ENCODE results near the gene PCBP3.
A peak's percentile ranks its signal among the peaks of the same experiment; 100 is the strongest.
"Not testable (repeated sequence)": the region's sequence is repeated elsewhere in the genome, so short reads cannot be mapped to it uniquely, and the experiment has no call there.

The PCBP3 gene

DNA sequence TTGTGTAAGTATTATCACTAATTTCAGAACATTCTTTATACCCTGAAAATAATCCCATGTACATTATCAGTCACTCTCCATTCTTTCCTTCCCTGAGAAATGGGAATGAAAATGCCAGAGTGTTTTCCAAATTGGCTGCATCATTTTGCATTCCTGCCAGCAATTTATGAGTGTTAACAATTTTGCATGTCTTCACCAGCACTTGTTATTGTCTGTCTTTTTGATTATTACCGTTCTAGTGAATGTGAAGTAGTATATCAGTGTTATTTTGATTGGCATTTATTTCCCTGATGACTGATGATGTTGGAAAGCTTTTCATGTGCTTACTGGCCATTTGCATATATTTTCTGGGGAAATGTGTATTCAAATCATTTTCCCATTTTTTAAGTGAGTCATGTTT is 71.9 kb downstream of the PCBP3 start:
- DNase-seq (ENCODE audit: low read depth in 2 of 2) = no peak
- TF ChIP-seq, protein P1, sequence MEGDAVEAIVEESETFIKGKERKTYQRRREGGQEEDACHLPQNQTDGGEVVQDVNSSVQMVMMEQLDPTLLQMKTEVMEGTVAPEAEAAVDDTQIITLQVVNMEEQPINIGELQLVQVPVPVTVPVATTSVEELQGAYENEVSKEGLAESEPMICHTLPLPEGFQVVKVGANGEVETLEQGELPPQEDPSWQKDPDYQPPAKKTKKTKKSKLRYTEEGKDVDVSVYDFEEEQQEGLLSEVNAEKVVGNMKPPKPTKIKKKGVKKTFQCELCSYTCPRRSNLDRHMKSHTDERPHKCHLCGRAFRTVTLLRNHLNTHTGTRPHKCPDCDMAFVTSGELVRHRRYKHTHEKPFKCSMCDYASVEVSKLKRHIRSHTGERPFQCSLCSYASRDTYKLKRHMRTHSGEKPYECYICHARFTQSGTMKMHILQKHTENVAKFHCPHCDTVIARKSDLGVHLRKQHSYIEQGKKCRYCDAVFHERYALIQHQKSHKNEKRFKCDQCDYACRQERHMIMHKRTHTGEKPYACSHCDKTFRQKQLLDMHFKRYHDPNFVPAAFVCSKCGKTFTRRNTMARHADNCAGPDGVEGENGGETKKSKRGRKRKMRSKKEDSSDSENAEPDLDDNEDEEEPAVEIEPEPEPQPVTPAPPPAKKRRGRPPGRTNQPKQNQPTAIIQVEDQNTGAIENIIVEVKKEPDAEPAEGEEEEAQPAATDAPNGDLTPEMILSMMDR (IDR thresholded peaks at IDR 0.05; ENCODE audit: low read depth, low read length) = no peak
- H3K4me3 ChIP-seq (replicated peaks in 1 of 2; ENCODE audit: low read depth in 2 of 2, low read length in 2 of 2) = no peak overlapping the region

DNA sequence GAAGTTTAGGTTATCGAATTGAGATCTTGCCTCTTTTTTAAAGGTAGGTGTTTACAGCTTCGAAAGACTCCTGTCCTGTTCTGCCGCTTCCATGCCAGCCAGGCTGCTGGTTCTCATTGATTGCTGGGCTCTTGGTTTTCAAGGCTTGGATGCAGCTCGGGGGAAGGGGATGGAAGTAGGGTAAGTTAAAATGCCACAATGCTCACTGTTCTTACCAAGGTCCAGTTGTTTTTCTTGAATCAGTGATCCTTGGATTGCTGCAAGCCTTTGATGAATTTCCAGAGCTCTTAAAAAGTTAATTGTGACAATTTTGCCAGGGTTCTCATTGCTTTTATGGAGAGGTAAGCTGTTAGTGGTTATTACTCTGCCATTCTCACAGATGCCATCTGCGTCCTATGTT is 74.9 kb downstream of the PCBP3 start:
- TF ChIP-seq, protein P1 (IDR thresholded peaks at IDR 0.05; ENCODE audit: low read depth, low read length) = no peak
- H3K4me3 ChIP-seq (replicated peaks in 1 of 2; ENCODE audit: low read depth in 2 of 2, low read length in 2 of 2) = no peak overlapping the region
- DNase-seq (ENCODE audit: low read depth in 2 of 2) = no peak

DNA sequence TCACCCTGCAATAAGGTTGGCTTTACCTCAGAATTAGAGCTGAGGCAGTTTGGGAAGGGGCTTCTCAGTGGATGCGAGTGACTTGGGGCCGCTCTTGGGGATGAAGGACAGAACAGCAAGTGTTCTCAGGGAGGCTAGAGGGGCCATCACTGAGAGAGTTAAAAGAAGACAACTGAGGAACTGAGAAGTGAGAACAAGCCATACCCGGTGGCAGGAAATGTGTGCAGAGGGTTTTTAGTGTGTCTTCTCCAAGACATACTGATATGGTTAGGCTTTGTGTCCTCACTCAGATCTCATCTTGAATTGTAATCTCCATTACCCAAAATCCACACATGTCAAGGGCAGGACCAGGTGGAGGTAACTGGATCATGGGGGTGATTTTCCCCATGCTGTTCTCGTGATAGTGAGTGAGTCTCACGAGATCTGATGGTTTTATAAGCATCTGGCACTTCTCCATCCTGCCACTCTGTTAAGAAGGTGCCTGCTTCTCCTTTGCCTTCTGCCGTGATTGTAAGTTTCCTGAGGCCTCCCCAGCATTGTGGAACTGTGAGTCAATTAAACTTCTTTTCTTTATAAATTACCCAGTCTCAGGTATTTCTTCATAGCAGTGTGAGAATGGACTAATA is 75.8 kb downstream of the PCBP3 start:
- no peak for DNase-seq (ENCODE audit: low read depth in 2 of 2)
- TF ChIP-seq, protein P1 (IDR thresholded peaks at IDR 0.05; ENCODE audit: low read depth, low read length) = no peak
- no peak overlapping the region for H3K4me3 ChIP-seq (replicated peaks in 1 of 2; ENCODE audit: low read depth in 2 of 2, low read length in 2 of 2)

DNA sequence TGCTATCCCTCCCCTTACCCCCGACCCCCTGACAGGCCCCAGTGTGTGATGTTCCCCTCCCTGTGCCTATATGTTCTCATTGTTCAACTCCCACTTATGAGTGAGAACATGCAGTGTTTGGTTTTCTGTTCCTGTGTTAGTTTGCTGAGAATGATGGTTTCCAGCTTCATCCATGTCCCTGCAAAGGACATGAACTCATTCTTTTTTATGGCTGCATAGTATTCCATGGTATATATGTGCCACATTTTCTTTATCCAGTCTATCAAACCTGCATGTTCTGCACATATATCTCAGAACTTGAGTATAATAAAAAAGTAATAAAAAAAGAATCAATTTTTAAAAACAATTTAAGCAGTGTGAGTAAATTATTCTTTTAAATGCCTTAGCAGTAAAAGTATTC is 76.7 kb downstream of the PCBP3 start:
- DNase-seq (ENCODE audit: low read depth in 2 of 2); H3K4me3 ChIP-seq (replicated peaks in 1 of 2; ENCODE audit: low read depth in 2 of 2, low read length in 2 of 2): not testable (repeated sequence)

DNA sequence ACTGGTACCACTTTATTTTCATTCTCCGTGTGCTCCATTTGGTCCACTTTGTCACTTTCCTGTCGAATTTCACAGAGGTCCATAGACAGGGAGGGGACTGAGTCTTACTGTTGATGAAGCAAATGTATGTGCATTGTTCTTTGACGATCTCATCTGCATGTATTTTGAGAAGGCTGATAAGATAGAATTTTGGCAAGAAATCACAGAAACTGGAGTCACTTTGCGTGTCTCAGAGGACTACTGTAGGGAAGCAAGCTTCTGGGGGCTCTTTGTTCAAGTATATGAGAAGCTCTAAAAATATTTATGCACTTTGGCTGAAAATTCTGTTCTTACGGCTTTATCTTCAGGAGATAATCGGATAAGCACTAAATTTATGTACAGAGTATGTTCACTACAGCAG is 78.1 kb downstream of the PCBP3 start:
- H3K4me3 ChIP-seq (replicated peaks in 1 of 2; ENCODE audit: low read depth in 2 of 2, low read length in 2 of 2) = no peak overlapping the region
- TF ChIP-seq, protein P1 (IDR thresholded peaks at IDR 0.05; ENCODE audit: low read depth, low read length) = no peak
- DNase-seq (ENCODE audit: low read depth in 2 of 2) = peak; percentile 29 to 43

DNA sequence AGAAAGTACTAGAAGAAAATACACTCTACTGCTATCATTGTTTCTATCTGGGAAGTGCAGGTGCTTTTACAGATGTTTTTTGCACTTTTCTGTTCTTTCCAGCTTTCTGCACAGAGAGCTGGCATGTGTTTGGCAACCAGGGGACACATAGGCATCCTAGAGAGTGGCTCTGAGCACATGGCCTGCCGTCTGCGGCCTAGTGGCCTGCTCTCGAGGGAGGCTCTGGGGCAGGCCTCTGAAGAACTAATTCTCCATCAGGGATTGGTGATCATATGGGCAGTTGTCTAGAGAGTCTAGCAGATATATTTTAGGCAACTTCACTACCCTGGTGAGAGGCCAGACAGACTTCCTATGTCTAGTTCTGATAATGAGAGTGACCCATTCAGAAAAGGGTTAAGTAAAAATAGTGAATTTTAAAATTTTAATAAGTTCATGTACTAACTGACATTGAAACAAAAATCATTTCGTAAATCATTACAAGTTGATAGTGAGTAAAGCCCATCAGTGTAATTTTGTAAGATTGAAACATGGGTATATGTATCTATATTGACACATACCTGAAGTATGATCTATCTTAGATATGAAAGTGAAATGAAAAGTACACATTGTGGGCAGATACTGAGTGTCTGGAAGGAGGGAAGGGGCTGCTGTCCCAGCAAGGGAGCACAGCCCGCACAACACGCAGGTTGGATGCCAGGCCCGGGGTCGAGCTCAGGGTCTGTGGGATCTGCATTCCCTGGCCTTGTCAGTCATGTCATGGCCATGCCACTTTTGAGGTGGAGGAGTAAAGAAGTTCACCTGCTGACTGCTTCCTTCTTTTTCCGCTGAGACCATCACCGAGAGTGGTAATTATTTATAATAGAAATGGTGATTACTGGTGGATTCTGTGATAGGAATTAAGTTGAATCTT is 79.8 kb downstream of the PCBP3 start:
- DNase-seq (ENCODE audit: low read depth in 2 of 2) = no peak
- no peak overlapping the region for H3K4me3 ChIP-seq (replicated peaks in 1 of 2; ENCODE audit: low read depth in 2 of 2, low read length in 2 of 2)
- TF ChIP-seq, protein P1 (IDR thresholded peaks at IDR 0.05; ENCODE audit: low read depth, low read length) = no peak

DNA sequence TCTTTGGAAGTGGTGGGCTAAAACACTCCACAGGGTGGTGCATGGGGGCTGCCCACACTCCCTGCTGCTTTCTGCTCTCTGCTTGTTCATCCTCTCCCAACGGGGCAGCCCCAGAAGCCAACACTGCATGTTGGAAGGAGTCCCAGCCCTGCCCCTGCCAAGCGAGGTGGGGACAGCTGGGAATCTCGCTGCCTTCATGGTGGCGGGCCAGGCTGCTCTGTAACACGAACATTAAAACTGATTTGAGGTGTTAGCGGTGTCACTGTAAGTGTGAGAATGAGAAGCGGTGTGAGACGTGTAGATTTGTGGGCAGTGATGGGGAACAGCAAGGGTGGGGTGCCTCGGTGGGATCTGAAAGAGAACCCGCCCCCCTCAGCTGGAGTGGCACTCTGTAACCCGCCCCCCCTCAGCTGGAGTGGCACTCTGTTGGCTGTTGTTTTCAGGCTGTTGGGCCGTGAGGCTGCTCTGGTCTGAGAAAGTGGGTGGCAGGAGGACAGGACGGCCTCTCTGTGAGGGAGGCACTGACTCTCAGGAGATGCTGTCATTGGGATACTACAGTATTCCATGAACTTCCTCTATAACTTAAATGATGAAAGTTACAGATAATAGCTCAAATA is 80.9 kb downstream of the PCBP3 start:
- H3K4me3 ChIP-seq (replicated peaks in 1 of 2; ENCODE audit: low read depth in 2 of 2, low read length in 2 of 2) = no peak overlapping the region
- TF ChIP-seq, protein P1 (IDR thresholded peaks at IDR 0.05; ENCODE audit: low read depth, low read length) = no peak
- no peak for DNase-seq (ENCODE audit: low read depth in 2 of 2)

Measured in cardiac fibroblast (primary cell).